ENCODE measurements around the gene AUTS2. TPM values are rescaled to one million over a fixed set of nuclear protein-coding genes. Genes with fewer than 3 reads are reported as not detected.

AUTS2 gene
- total RNA-seq, 1 experiment from 2014 or later = 50.0 TPM

- TF ChIP-seq NR2C2 (CRISPR knock-in tag; IDR thresholded peaks at IDR 0.05) (no peak), NFATC4 (CRISPR knock-in tag; IDR thresholded peaks at IDR 0.05) (no peak), NFYB (CRISPR knock-in tag; conservative IDR thresholded peaks at IDR 0.05; ENCODE audit: low read depth) (no peak), HMGA2 (CRISPR knock-in tag; IDR thresholded peaks at IDR 0.05) (no peak), GABPB1 (CRISPR knock-in tag; IDR thresholded peaks at IDR 0.05) (no peak), TEAD4 (CRISPR knock-in tag; IDR thresholded peaks at IDR 0.05) (no peak), OVOL2 (CRISPR knock-in tag; IDR thresholded peaks at IDR 0.05; ENCODE audit: borderline replicate concordance) (no peak), ZNF396 (CRISPR knock-in tag; IDR thresholded peaks at IDR 0.05; ENCODE audit: borderline replicate concordance) (no peak), ZNF232 (CRISPR knock-in tag; IDR thresholded peaks at IDR 0.05) (no peak), JUN (CRISPR knock-in tag; IDR thresholded peaks at IDR 0.05) (no peak), SMAD4 (CRISPR knock-in tag; IDR thresholded peaks at IDR 0.05) (no peak), ZNF671 (CRISPR knock-in tag; IDR thresholded peaks at IDR 0.05) (no peak), CDX4 (CRISPR knock-in tag; IDR thresholded peaks at IDR 0.05; ENCODE audit: borderline replicate concordance) (no peak), TCF7 (CRISPR knock-in tag; IDR thresholded peaks at IDR 0.05; ENCODE audit: low read depth) (no peak), GTF2I (CRISPR knock-in tag; conservative IDR thresholded peaks at IDR 0.05) (no peak)
- TF ChIP-seq, protein P1, sequence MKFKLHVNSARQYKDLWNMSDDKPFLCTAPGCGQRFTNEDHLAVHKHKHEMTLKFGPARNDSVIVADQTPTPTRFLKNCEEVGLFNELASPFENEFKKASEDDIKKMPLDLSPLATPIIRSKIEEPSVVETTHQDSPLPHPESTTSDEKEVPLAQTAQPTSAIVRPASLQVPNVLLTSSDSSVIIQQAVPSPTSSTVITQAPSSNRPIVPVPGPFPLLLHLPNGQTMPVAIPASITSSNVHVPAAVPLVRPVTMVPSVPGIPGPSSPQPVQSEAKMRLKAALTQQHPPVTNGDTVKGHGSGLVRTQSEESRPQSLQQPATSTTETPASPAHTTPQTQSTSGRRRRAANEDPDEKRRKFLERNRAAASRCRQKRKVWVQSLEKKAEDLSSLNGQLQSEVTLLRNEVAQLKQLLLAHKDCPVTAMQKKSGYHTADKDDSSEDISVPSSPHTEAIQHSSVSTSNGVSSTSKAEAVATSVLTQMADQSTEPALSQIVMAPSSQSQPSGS (CRISPR knock-in tag; IDR thresholded peaks at IDR 0.05; ENCODE audit: borderline replicate concordance, low read depth) = no peak
- TF ChIP-seq, protein P2, sequence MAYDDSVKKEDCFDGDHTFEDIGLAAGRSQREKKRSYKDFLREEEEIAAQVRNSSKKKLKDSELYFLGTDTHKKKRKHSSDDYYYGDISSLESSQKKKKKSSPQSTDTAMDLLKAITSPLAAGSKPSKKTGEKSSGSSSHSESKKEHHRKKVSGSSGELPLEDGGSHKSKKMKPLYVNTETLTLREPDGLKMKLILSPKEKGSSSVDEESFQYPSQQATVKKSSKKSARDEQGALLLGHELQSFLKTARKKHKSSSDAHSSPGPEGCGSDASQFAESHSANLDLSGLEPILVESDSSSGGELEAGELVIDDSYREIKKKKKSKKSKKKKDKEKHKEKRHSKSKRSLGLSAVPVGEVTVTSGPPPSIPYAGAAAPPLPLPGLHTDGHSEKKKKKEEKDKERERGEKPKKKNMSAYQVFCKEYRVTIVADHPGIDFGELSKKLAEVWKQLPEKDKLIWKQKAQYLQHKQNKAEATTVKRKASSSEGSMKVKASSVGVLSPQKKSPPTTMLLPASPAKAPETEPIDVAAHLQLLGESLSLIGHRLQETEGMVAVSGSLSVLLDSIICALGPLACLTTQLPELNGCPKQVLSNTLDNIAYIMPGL (CRISPR knock-in tag; IDR thresholded peaks at IDR 0.05) = no peak
- TF ChIP-seq, protein P3, sequence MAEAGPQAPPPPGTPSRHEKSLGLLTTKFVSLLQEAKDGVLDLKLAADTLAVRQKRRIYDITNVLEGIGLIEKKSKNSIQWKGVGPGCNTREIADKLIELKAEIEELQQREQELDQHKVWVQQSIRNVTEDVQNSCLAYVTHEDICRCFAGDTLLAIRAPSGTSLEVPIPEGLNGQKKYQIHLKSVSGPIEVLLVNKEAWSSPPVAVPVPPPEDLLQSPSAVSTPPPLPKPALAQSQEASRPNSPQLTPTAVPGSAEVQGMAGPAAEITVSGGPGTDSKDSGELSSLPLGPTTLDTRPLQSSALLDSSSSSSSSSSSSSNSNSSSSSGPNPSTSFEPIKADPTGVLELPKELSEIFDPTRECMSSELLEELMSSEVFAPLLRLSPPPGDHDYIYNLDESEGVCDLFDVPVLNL (CRISPR knock-in tag; IDR thresholded peaks at IDR 0.05; ENCODE audit: borderline replicate concordance, low read depth) = no peak
- Mint-ChIP-seq H3K36me3 (no peaks in the 10 kb centered on the region), H3K27me3 (ENCODE audit: low read depth) (no peaks in the 10 kb centered on the region), H3K27ac (no peak overlapping the region), H3K4me1 (no peaks in the 10 kb centered on the region), H3K4me3 (no peak overlapping the region), H3K9me3 (no peaks in the 10 kb centered on the region)
- ChIA-PET POLR2A (no interaction called here), CTCF (no interaction called here)
- no peak for ATAC-seq
- DNase-seq (ENCODE audit: low spot score) = no peak
These were observed 810.6 kb downstream of the AUTS2 start for GRCh38 chr7:70408891-70409290.

- no peaks in the 10 kb centered on the region for H3K9me3 Mint-ChIP-seq
- H3K27me3 Mint-ChIP-seq (ENCODE audit: low read depth) = no peaks in the 10 kb centered on the region
- POLR2A ChIA-PET = no interaction called here
- TF ChIP-seq ZNF121 (CRISPR knock-in tag; IDR thresholded peaks at IDR 0.05) = no peak
- TF ChIP-seq AFF4 (CRISPR knock-in tag; IDR thresholded peaks at IDR 0.05; ENCODE audit: borderline replicate concordance) = no peak
- no peak for TF ChIP-seq GRHL2 (CRISPR knock-in tag; IDR thresholded peaks at IDR 0.05; ENCODE audit: insufficient replicate concordance, severe bottlenecking)
- TF ChIP-seq GABPB1 (CRISPR knock-in tag; IDR thresholded peaks at IDR 0.05) = no peak
- no peak for TF ChIP-seq SMAD4 (CRISPR knock-in tag; IDR thresholded peaks at IDR 0.05)
- no peak for TF ChIP-seq JUN (CRISPR knock-in tag; IDR thresholded peaks at IDR 0.05)
- TF ChIP-seq FOXP1 (CRISPR knock-in tag; IDR thresholded peaks at IDR 0.05; ENCODE audit: borderline replicate concordance) = no peak
- no peak for TF ChIP-seq ZNF263 (CRISPR knock-in tag; IDR thresholded peaks at IDR 0.05; ENCODE audit: low read depth)
- no peak for TF ChIP-seq FOXJ3 (CRISPR knock-in tag; IDR thresholded peaks at IDR 0.05; ENCODE audit: borderline replicate concordance)
- no peak for TF ChIP-seq ZMAT4 (CRISPR knock-in tag; IDR thresholded peaks at IDR 0.05)
- no peak for TF ChIP-seq TEAD4 (CRISPR knock-in tag; IDR thresholded peaks at IDR 0.05)
- no peak for TF ChIP-seq PREB (CRISPR knock-in tag; IDR thresholded peaks at IDR 0.05; ENCODE audit: borderline replicate concordance)
- no peak for TF ChIP-seq NFATC4 (CRISPR knock-in tag; IDR thresholded peaks at IDR 0.05)
These were observed 812.0 kb downstream of the AUTS2 start for GRCh38 chr7:70410134-70410750.

More at GRCh38 chr7:70410134-70410750, 812.0 kb downstream of the AUTS2 start:
- Mint-ChIP-seq H3K36me3 (no peaks in the 10 kb centered on the region), H3K4me1 (no peaks in the 10 kb centered on the region), H3K27ac (no peak overlapping the region), H3K4me3 (no peak overlapping the region)
- CTCF ChIA-PET = no interaction called here
- DNase-seq (ENCODE audit: low spot score) = no peak
- ATAC-seq = no peak
